ENCODE results near the gene NBPF3.

- TF ChIP-seq POLR2A (IDR thresholded peaks at IDR 0.05) (no peak), CTCF (IDR thresholded peaks at IDR 0.05) (no peak), POLR2AphosphoS5 (IDR thresholded peaks at IDR 0.05) (no peak)
Measured at GRCh38 chr1:21451981-21452411, 12.1 kb downstream of the NBPF3 start.
